ENCODE results near the gene NOTUM. TPM values are rescaled to one million over a fixed set of nuclear protein-coding genes. Genes with fewer than 3 reads are reported as not detected.
A peak's percentile ranks its signal among the peaks of the same experiment; 100 is the strongest.

The NOTUM gene
- total and polyA plus RNA-seq, 8 donors = 0.37 to 3.8 (median 0.58) TPM; not detected in 3

- no peak for DNase-seq
- H3K9me3 ChIP-seq = no peaks in the 10 kb centered on the region
- intact Hi-C loops (cut with DNase I; ENCODE audit: low total_unique reads) = loop anchor here (5.0 kb wide), 1 partner anchor 57 kb away; no protein-coding TSS in a partner anchor
- H3K36me3 ChIP-seq = no peaks in the 10 kb centered on the region
- H3K27me3 ChIP-seq = peaks cover 19 to 92% (median 53%) of the 10 kb centered on the region in 3 donors
- H3K4me1 ChIP-seq = peaks cover 20 to 28% (median 26%) of the 10 kb centered on the region in 4 donors
- peak overlapping the region; percentile 44 to 62 (median 48) for H3K4me3 ChIP-seq
- TF ChIP-seq EP300 (IDR thresholded peaks at IDR 0.05) = no peak
- TF ChIP-seq CTCF (IDR thresholded peaks at IDR 0.05) = no peak
- TF ChIP-seq POLR2A (IDR thresholded peaks at IDR 0.05) = no peak
- no peak for TF ChIP-seq POLR2AphosphoS5 (IDR thresholded peaks at IDR 0.05)
- 0 to 5% (median 2%) methylated on average over 23 to 91 of the region's 98 CpGs for WGBS, 5 donors
- no peak overlapping the region for H3K27ac ChIP-seq
These were observed 643 bp downstream of the NOTUM start for GRCh38 chr17:81960130-81960958.

DNA sequence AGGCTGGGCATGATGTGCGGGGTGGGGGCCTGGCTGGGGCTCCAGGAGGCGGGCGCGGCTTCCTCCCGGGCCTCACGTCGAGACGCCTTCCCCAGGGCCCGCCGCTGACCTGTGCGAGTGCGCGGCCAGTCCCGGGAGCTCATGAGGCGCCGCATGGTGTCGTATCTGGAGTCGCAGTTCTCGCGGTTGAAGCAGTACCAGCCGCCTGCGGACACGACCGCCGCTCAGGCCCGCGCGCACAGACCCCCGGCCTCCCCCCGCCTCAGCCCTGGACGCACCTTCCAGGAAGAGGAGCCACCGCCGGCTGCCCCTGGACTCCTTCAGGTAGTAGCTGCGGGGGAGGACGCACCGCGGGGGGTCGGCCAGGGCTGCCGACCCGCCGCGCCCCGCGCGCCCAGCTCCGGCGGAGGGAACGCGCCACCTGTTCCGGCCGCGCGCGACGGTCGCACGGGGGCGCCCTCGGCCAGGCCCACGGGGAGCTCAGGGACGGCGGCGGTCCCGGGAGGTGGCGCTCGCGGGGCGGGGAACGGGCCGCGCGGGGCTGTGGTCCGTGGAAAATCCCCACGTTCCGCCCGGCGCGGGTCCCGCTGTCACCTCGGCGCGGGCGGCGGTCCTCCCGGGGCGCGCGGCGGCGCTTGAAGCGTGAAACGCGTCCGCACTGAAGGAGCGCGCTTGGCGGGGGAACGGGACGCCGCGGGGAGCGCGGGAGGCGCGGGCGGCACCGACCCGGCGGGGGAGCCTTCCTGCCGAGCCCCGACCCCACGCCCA lies 1.4 kb downstream of the NOTUM start:
- Histone ChIP-seq H3K9me3 (no peaks in the 10 kb centered on the region), H3K4me1 (peaks cover 20 to 28% (median 26%) of the 10 kb centered on the region in 4 donors), H3K27me3 (peaks cover 19 to 97% (median 53%) of the 10 kb centered on the region in 3 donors), H3K36me3 (no peaks in the 10 kb centered on the region), H3K4me3 (peak overlapping the region; percentile 44 to 62 (median 48)), H3K27ac (no peak overlapping the region)
- peak in 1 of 3 donors; percentile 17 for TF ChIP-seq POLR2AphosphoS5 (IDR thresholded peaks at IDR 0.05)
- TF ChIP-seq CTCF (IDR thresholded peaks at IDR 0.05) = peak in 4 of 7 experiments; percentile 11 to 91 (median 68)
- no peak for TF ChIP-seq EP300 (IDR thresholded peaks at IDR 0.05)
- intact Hi-C loops (cut with DNase I; ENCODE audit: low total_unique reads) = loop anchor here (5.0 kb wide), 1 partner anchor 58 kb away; no protein-coding TSS in a partner anchor
- WGBS, 5 donors = 0 to 3% (median 1%) methylated on average over 1 to 112 of the region's 112 CpGs
- DNase-seq = peak; percentile 84 to 88

DNA sequence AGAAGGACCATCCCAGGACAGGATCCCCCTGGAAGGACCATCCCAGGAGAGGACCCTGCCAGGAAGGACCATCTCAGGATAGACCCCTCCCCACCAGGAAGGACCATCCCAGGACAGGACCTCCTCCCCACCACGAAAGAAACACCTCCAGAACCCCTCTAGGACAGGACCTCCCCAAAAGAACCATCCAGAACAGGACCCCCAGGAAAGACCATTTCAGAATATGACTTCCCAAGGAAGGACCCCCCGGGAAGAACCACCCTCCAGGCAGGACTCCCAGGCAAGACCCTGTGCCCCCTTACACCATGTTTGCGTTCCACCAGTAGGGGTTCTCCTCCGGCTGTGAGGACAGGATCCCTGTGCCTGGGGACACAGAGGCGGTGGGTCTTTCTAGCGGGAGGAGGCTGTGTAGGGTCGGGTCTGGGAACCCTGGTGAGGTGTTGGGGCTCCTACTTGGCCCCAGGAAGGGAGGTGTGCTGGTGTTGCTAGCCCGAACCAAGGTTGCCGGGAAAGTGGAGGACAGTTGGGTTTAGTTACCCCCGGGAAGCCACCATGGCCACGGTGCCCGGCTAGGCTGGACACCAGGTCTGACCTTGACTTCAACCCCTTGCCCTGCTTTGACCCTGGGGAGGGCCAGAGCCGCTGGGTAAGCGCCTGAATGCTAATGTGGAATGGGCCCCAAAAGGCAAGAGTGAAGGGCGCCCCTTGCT lies 2.2 kb downstream of the NOTUM start:
- H3K9me3 ChIP-seq = no peaks in the 10 kb centered on the region
- WGBS, 5 donors = 50 to 61% (median 56%) methylated on average over 4 to 15 of the region's 15 CpGs
- DNase-seq = no peak
- H3K27me3 ChIP-seq = peaks cover 19 to 97% (median 53%) of the 10 kb centered on the region in 3 donors
- H3K4me1 ChIP-seq = peaks cover 20 to 28% (median 26%) of the 10 kb centered on the region in 4 donors
- no peaks in the 10 kb centered on the region for H3K36me3 ChIP-seq
- intact Hi-C loops (cut with DNase I; ENCODE audit: low total_unique reads) = no loop called here
- peak overlapping the region in 3 of 4 donors; percentile 44 to 62 (median 52) for H3K4me3 ChIP-seq
- H3K27ac ChIP-seq = no peak overlapping the region
- TF ChIP-seq POLR2A (IDR thresholded peaks at IDR 0.05) (no peak), CTCF (IDR thresholded peaks at IDR 0.05) (no peak), EP300 (IDR thresholded peaks at IDR 0.05) (no peak), POLR2AphosphoS5 (IDR thresholded peaks at IDR 0.05) (no peak)
